HL-60/S4 (cell line): Measurements from ENCODE around the gene DDOST.

Source experiments
- in situ Hi-C: fragments of 300-500 bp; cut with MboI; formaldehyde crosslinking; loops from 2 replicates; pipeline ENCODE4 v1.14.3; 2022; ENCODE audit warnings: low sequenced_read_pairs

Gene DDOST

GRCh38 chr1:20602851-20603450 lies 58.2 kb downstream of the DDOST start:
- in situ Hi-C loops: no loop called here
